Measurements from ENCODE around the gene ARHGAP45. TPM values are rescaled to one million over a fixed set of nuclear protein-coding genes. Genes with fewer than 3 reads are reported as not detected.

The ARHGAP45 gene
- total and polyA plus RNA-seq, 2 of the 8 experiments (the other 6 are each of a cell fraction or from before 2014, with no cell fraction given), result 31.4 to 41.8 TPM

DNA sequence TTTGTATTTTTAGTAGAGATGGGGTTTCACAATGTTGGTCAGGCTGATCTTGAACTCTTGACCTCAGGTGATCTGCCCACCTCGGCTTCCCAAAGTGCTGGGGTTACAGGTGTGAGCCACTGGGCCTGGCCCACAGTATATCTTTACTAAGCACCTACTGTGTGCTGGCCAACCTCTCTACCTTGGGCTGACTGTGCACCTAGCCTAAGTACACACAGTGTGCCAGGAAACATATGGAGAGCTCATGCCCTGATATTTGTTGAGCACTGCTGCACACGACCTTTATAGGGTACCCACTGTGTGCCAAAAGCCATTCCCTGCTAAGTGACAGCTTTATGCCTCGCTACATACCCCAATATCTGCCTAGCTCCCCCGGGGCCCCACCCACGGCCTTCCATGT lies 6.3 kb upstream of the ARHGAP45 start (continued):
- TF ChIP-seq GTF2F1 (IDR thresholded peaks at IDR 0.05; ENCODE audit: borderline replicate concordance, low read depth, low read length), result no peak
- TF ChIP-seq CEBPB (IDR thresholded peaks at IDR 0.05; ENCODE audit: low read depth, low read length), result no peak
